Measurements from ENCODE around the gene CELSR1.
A peak's percentile ranks its signal among the peaks of the same experiment; 100 is the strongest.

DNA sequence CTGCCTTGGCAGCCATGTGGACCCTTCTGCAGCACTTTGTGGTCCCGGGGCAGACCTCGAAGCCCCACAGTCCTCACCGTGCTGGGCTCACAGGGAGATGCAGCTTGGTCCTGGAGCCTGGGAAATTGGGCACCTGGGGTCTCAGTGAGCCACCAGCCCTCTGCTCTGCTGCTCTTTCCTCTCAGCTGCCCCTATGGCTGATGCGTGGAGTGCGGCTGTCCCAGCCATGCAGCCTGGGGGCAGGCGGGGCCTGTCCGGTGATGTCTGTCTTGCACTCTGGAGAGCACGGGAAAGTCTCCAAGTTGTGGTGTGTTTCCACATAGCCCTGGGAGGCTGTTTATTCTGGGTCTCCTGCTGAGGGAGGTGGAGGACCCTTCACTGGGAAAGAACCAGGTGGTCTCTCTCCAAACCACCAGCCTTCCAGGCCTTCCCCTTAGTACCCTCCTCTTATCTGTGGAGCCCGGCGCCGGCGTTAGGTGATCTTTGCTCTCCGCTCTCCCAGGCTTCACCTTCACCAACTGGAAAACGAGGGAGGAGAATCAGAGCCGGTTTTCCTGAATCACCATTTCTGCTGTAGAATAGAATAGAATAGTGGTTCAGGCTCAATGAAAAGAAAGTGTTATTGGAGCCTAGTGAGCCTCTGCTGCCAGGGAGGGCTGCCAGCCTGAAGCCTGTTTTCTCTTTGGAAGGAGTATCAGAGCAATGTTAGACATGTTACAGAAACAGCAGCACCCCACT lies 41.6 kb upstream of the CELSR1 start:
- TF ChIP-seq, protein P1, sequence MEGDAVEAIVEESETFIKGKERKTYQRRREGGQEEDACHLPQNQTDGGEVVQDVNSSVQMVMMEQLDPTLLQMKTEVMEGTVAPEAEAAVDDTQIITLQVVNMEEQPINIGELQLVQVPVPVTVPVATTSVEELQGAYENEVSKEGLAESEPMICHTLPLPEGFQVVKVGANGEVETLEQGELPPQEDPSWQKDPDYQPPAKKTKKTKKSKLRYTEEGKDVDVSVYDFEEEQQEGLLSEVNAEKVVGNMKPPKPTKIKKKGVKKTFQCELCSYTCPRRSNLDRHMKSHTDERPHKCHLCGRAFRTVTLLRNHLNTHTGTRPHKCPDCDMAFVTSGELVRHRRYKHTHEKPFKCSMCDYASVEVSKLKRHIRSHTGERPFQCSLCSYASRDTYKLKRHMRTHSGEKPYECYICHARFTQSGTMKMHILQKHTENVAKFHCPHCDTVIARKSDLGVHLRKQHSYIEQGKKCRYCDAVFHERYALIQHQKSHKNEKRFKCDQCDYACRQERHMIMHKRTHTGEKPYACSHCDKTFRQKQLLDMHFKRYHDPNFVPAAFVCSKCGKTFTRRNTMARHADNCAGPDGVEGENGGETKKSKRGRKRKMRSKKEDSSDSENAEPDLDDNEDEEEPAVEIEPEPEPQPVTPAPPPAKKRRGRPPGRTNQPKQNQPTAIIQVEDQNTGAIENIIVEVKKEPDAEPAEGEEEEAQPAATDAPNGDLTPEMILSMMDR (IDR thresholded peaks at IDR 0.05) = peak in 1 of 6 experiments; percentile 17
- peak in 1 of 2 donors; percentile 59 for TF ChIP-seq POLR2A (IDR thresholded peaks at IDR 0.05)

Data from thyroid gland (tissue), 4 donors.